Activated CD4-positive, alpha-beta T cell treated with anti-CD3 and anti-CD28 coated beads for 36 hours (primary cell): Measurements from ENCODE around the gene PEX5. TPM values are rescaled to one million over a fixed set of nuclear protein-coding genes. Genes with fewer than 3 reads are reported as not detected.

Experiments used
- ATAC-seq: fragments of 200-7000 bp; cut with Tn5 transposase; one replicate; pipeline ENCODE4 v1.10.0; 2021; ENCODE audit warnings: mild to moderate bottlenecking, moderate library complexity
- CTCF ChIA-PET: fragments of 350-600 bp; sonication (Branson Sonifier 250); formaldehyde crosslinking; loops from one replicate; lab custom pipeline; 2021; ENCODE audit warnings: antibody characterized with exemption; lab: Charles Lee
- POLR2A ChIA-PET: fragments of 350-600 bp; sonication (Branson Sonifier 250); formaldehyde crosslinking; loops from one replicate; lab custom pipeline; 2021; ENCODE audit warnings: antibody characterized with exemption, inconsistent platforms; lab: Charles Lee
- DNase-seq: peaks from one replicate; pipeline ENCODE4 v3.0.0-alpha.2; 2020
- H3K27ac Mint-ChIP-seq: one replicate; pipeline ENCODE4 v1.8.0; 2021; ENCODE audit warnings: mixed read lengths
- H3K27me3 Mint-ChIP-seq: one replicate; pipeline ENCODE4 v1.8.0; 2021; ENCODE audit warnings: mixed read lengths
- H3K36me3 Mint-ChIP-seq: one replicate; pipeline ENCODE4 v1.8.0; 2021; ENCODE audit warnings: low read depth, mixed read lengths
- H3K4me1 Mint-ChIP-seq: one replicate; pipeline ENCODE4 v1.8.0; 2021; ENCODE audit warnings: mixed read lengths
- H3K4me3 Mint-ChIP-seq: one replicate; pipeline ENCODE4 v1.8.0; 2021; ENCODE audit warnings: mild to moderate bottlenecking, moderate library complexity, mixed read lengths
- H3K9me3 Mint-ChIP-seq: one replicate; pipeline ENCODE4 v1.8.0; 2021; ENCODE audit warnings: low read depth, mixed read lengths
- intact Hi-C, 2 experiments: fragments of 100-400 bp; cut with DNase I in 1 of 2; cut with micrococcal nuclease in 1 of 2; formaldehyde crosslinking; loops; one replicate each; pipeline versions ENCODE4 v1.14.2 to v1.15.1; 2022 to 2024; cut with DNase I, micrococcal nuclease
- total RNA-seq, 2 experiments: library from RNA; stranded (reverse); gene quantifications; one replicate each; pipeline ENCODE4 v1.2.3, GENCODE V29; 2021

The PEX5 gene
- total RNA-seq, 2 experiments from 2014 or later, result 25.4 to 38.8 TPM

DNA sequence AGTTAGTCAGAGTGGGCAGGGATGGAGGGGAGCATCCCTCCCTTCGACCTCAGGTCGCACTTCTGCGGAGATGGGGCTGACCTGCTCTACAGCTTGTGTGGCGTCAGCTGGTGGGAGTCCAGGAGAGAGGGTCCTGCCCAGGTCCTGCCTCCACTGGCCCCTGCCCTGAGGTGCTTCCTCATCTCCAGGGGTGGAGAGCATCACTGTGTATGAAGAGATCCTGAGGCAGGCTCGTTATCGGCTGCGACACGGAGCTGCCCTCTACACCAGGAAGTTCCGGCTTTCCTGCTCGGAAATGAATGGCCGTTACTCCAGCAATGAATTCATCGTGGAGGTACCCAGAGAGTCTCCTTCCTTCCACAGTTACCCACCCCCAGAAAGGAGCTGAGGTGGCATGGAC, 39.1 kb upstream of the PEX5 start:
- Mint-ChIP-seq H3K4me3 (no peak overlapping the region), H3K4me1 (no peaks in the 10 kb centered on the region), H3K27me3 (no peaks in the 10 kb centered on the region), H3K36me3 (peaks cover 17% of the 10 kb centered on the region), H3K27ac (no peak overlapping the region), H3K9me3 (no peaks in the 10 kb centered on the region)
- intact Hi-C loops, result no loop called here
- CTCF ChIA-PET, result no interaction called here
- ATAC-seq (no peak), DNase-seq (no peak)
- POLR2A ChIA-PET, result no interaction called here

DNA sequence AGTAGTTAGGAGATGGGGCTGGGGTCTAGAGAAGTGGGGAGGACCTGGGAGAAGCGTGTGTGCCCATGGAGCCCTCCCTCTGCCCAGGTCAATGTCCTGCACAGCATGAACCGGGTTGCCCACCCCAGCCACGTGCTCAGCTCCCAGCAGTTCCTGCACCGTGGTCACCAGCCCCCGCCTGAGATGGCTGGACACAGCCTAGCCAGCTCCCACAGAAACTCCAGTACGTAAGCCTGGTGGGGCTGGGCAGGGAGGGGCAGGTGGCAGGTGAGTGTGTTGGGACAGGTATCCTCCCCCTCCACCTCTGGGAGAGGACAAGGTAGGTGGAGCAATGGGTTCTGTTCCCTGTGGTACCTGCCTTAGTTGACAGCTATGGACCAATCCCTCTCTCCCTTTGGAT, 38.6 kb upstream of the PEX5 start:
- H3K36me3 Mint-ChIP-seq, result peaks cover 17% of the 10 kb centered on the region
- H3K27me3 Mint-ChIP-seq, result no peaks in the 10 kb centered on the region
- no peak overlapping the region for H3K27ac Mint-ChIP-seq
- ATAC-seq, result no peak
- intact Hi-C loops, result no loop called here
- ChIA-PET CTCF (no interaction called here), POLR2A (no interaction called here)
- no peaks in the 10 kb centered on the region for H3K9me3 Mint-ChIP-seq
- no peak overlapping the region for H3K4me3 Mint-ChIP-seq
- DNase-seq, result no peak
- H3K4me1 Mint-ChIP-seq, result no peaks in the 10 kb centered on the region

DNA sequence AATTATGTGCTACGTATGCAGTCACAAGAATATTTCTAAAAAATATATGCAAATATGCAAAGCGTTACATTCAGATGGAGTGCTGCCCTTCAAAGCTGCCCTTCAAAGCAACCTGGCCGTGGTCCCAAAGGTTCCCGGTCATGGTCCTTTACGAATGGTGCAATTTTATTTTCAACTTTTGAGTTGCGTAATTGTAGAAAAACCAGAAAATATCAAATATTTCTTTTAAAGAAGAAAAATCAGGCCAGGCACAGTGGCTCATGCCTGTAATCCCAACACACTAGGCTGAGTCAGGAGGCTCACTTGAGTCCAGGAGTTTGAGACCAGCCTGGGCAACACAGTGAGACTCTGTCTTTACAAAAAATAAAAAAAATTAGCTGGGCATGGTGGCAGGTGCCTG, 38.0 kb upstream of the PEX5 start:
- H3K9me3 Mint-ChIP-seq, result no peaks in the 10 kb centered on the region
- H3K27ac Mint-ChIP-seq, result no peak overlapping the region
- POLR2A ChIA-PET, result interaction anchor here (0.7 kb wide), 1 partner anchor 39 kb away, joined by 4 read pairs; no protein-coding TSS in a partner anchor
- H3K36me3 Mint-ChIP-seq, result peaks cover 14% of the 10 kb centered on the region
- intact Hi-C loops, result no loop called here
- H3K27me3 Mint-ChIP-seq, result no peaks in the 10 kb centered on the region
- no peak overlapping the region for H3K4me3 Mint-ChIP-seq
- CTCF ChIA-PET, result no interaction called here
- DNase-seq (no peak), ATAC-seq (no peak)
- no peaks in the 10 kb centered on the region for H3K4me1 Mint-ChIP-seq

DNA sequence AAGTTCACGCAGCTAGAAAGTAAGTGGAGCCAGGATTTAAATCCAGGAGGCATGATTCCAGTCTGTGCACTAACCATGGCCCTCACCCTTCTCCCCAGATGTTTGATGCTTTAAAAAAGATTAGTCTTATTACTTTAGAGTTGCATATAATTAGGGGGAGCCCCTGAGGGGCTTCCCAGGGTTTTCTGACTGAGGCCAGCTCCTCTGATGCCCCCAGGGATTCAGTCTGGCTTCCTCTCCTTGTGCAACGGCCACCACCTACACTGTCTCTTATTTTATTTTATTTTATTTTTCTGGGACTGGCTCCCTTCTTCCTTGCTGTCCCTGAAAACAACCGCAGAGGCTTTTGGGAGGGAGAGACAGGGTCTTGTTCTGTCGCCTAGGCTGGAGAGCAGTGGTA, 36.7 kb upstream of the PEX5 start:
- ChIA-PET CTCF (interaction anchor here (1.4 to 3.2 kb wide), 2 partner anchors 8 to 11 kb away, joined by 5 to 17 read pairs; no protein-coding TSS in a partner anchor), POLR2A (no interaction called here)
- ATAC-seq (no peak), DNase-seq (no peak)
- H3K36me3 Mint-ChIP-seq, result peaks cover 14% of the 10 kb centered on the region
- intact Hi-C loops, result no loop called here
- H3K27me3 Mint-ChIP-seq, result no peaks in the 10 kb centered on the region
- no peaks in the 10 kb centered on the region for H3K4me1 Mint-ChIP-seq
- no peak overlapping the region for H3K4me3 Mint-ChIP-seq
- H3K9me3 Mint-ChIP-seq, result no peaks in the 10 kb centered on the region
- no peak overlapping the region for H3K27ac Mint-ChIP-seq

DNA sequence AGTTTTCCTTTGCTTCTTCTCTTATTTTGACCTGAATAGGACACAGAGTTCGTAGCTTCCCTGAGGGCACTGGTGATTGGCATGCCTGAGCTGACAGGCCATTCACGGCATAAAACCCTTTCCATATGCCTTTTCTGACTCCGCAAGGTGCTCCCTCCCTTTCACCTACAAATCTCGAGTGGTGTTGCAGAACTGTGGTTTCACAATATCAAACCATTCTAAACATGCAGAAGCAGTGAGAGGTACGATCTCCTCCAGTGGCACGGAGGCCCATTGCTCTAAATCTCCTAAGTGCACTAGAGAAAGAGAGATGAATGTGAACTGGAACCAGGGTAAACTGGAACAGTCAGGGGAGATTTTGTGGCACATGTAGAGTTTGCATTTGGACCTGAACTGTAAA, 35.4 kb upstream of the PEX5 start:
- no peaks in the 10 kb centered on the region for H3K27me3 Mint-ChIP-seq
- H3K9me3 Mint-ChIP-seq, result no peaks in the 10 kb centered on the region
- intact Hi-C loops, result no loop called here
- H3K4me3 Mint-ChIP-seq, result no peak overlapping the region
- DNase-seq, result no peak
- ChIA-PET CTCF (interaction anchor here (0.6 to 3.2 kb wide), 4 partner anchors 8 to 16 kb away, joined by 5 to 17 read pairs (median 6); no protein-coding TSS in a partner anchor), POLR2A (no interaction called here)
- H3K4me1 Mint-ChIP-seq, result no peaks in the 10 kb centered on the region
- no peak overlapping the region for H3K27ac Mint-ChIP-seq
- peaks cover 9% of the 10 kb centered on the region for H3K36me3 Mint-ChIP-seq
- no peak for ATAC-seq

DNA sequence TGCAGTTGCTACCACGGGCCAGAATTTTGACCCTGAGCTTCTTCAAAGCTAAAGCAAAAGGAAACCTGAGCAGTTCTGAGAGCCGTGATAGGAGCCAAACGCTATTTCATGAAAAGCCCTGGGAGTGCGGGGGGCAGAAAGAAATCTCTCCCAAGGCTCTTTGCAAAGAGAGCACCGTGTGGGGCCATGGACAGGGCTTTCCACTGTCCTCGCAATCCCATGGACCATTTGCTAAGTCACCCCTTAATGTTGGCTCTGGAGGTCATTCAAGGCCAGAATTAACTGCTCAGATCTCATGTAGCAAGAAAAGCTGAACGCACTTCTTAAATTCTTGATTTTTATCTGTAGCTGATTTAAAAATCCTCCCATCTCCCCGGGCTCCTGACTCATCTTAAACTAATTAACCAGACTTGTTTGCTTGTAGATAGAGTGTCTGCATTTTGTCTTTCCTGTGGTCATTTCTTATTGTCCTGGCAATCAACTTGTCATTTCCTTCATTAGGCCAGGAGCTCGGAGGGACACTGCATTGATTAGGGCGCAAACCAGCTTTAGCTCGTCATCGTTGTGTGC, 34.5 kb upstream of the PEX5 start:
- no peak overlapping the region for H3K4me3 Mint-ChIP-seq
- no peaks in the 10 kb centered on the region for H3K4me1 Mint-ChIP-seq
- no peak for DNase-seq
- H3K27me3 Mint-ChIP-seq, result no peaks in the 10 kb centered on the region
- no peak for ATAC-seq
- CTCF ChIA-PET, result interaction anchor here (0.6 to 3.2 kb wide), 4 partner anchors 10 to 47 kb away, joined by 3 to 17 read pairs (median 4); no protein-coding TSS in a partner anchor
- no peak overlapping the region for H3K27ac Mint-ChIP-seq
- H3K36me3 Mint-ChIP-seq, result peaks cover 4% of the 10 kb centered on the region
- intact Hi-C loops, result no loop called here
- POLR2A ChIA-PET, result no interaction called here
- H3K9me3 Mint-ChIP-seq, result no peaks in the 10 kb centered on the region

DNA sequence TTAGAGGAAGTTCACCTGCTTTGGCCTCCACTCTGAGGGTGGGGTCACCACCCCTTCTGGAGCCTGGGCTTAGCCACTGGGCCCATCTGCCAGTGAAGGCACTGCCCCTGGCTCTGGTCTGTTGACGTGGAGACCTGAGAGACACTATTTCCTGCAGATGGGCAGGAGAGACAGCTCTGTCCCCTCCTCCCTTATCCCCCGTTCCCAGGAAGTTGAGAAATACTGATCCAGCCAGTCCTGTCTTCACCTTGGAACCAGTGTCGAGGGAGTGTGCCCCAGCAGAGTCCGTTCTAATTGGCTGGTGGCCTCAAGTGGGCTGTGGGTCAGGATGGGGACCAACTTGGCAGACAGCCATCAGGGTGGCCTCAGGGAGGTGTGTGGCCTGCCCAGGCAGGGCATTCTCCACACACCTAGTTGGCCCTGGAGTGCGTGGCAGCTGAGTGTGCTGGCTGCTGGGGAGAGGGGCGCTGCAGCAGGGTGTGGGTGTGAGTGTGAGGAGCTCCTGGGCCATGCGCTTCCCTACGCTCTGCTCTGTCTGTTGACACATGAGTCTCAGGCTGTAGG, 33.9 kb upstream of the PEX5 start:
- Mint-ChIP-seq H3K4me1 (no peaks in the 10 kb centered on the region), H3K27me3 (no peaks in the 10 kb centered on the region), H3K4me3 (no peak overlapping the region), H3K9me3 (no peaks in the 10 kb centered on the region), H3K36me3 (peaks cover 3% of the 10 kb centered on the region), H3K27ac (no peak overlapping the region)
- ATAC-seq, result no peak
- ChIA-PET POLR2A (no interaction called here), CTCF (interaction anchor here (0.6 to 3.2 kb wide), 4 partner anchors 10 to 47 kb away, joined by 3 to 17 read pairs (median 4); no protein-coding TSS in a partner anchor)
- DNase-seq, result no peak
- intact Hi-C loops, result no loop called here

DNA sequence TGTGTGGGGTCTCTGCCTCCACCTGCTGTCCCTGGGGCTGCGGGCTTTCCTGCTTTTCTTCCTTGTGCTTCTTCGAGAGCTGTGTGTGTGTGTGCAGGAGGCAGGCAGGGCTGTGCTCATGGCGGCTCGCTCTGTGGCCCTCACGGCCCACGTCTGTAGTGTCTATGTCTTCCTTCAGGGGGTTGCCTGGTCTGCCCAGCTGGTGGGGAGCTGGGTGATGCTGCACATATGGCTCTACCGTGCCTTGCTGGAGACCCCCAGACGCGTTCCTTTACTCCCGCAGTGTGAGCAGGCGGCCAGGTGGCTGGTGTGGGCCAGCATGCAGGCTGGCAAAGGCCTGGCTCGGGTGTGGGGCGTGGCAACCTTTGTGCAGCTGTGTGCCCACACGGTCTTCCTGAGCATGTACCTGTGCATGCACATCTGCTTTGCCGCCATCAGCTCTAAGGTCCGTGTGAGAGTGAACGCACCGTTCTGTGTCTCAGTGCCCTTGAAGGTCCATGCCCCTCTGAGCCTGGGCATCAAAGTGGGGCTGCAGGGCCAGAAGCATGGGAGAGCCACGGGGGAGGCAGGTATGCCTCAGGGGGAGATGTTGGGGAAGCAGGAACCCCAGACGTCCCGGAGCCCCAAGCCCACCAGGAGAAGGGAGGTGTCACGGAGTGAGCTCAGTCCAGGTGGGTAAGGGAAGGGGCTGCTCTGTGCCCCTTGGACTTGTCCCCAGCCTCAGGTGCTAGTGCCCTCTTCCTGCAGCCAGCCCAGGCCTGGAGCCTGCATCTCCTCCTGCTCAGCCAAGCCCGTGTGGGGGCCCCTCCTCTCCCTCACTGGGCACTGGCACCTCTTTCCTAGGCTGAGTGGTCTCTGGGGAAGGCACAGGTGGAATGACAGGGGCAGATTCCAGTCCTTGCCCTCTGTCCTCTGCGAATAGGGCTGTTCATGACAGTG, 33.0 kb upstream of the PEX5 start:
- intact Hi-C loops, result no loop called here
- ATAC-seq (no peak), DNase-seq (no peak)
- no peaks in the 10 kb centered on the region for H3K9me3 Mint-ChIP-seq
- POLR2A ChIA-PET, result no interaction called here
- no peaks in the 10 kb centered on the region for H3K4me1 Mint-ChIP-seq
- H3K4me3 Mint-ChIP-seq, result no peak overlapping the region
- CTCF ChIA-PET, result interaction anchor here (0.6 to 1.5 kb wide), 2 partner anchors 11 to 44 kb away, joined by 3 to 5 read pairs; no protein-coding TSS in a partner anchor
- H3K36me3 Mint-ChIP-seq, result peaks cover 3% of the 10 kb centered on the region
- H3K27me3 Mint-ChIP-seq, result no peaks in the 10 kb centered on the region
- no peak overlapping the region for H3K27ac Mint-ChIP-seq

DNA sequence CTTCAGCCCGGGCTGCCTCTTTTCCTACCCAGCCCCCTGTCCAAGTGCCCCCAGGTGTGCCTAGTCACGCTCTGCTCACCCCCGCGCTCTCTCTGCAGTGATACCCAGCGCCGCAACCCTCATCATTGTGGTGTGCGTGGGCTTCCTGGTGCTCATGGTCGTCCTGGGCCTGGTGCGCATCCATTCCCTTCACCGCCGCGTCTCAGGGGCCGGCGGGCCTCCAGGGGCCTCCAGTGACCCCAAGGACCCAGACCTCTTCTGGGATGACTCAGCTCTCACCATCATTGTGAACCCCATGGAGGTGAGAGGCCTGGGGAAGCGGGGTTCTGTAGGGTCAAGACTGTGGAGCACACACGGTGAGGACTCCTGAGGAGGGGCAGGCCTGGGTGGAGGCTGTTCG, 32.1 kb upstream of the PEX5 start:
- no peaks in the 10 kb centered on the region for H3K27me3 Mint-ChIP-seq
- CTCF ChIA-PET, result interaction anchor here (1.5 kb wide), 1 partner anchor 12 kb away, joined by 5 read pairs; no protein-coding TSS in a partner anchor

DNA sequence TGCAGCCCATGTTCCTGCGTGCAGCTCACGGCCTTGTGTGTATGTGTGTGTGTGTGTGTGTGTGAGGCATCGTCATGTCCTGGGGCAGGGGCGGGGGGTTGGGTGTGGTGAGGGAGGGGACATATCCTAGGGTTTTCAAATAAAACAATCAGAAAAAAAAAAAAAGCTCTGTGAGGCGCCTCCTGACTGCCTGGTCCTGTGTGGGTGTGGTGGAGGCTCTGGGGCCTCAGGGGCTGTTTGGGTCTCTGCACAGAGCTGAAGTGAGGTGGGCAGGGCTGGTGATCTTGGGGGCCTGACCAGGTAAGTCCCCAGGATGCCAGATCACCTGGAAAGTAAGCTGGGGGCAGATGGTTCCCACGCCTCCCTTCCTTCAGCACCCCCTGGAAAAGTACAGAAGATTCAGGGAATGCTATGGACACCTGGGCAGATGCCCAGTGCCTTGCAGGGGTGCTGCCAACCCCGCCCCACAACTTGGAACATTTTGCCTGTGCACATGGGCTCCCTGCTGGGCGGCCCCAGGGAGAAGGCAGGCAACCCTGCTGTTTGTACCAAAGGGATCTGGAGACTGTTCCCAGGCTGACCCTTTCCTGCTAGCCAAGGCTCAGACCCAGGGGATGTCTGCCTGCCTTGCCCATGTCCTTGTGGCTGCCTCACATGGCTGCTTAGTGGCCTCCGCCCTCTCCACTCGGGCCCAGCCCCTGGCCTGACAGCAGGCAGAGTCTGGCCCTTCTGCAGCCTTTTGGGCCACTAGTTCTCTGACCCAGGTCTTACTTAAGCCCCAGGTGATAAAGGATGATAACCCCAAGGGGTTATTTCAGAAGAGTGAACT, 30.5 kb upstream of the PEX5 start:
- ATAC-seq (no peak), DNase-seq (no peak)
- POLR2A ChIA-PET, result no interaction called here
- Mint-ChIP-seq H3K36me3 (peaks cover 3% of the 10 kb centered on the region), H3K9me3 (no peaks in the 10 kb centered on the region), H3K27me3 (peaks cover 6% of the 10 kb centered on the region), H3K4me3 (no peak overlapping the region), H3K4me1 (peaks cover 11% of the 10 kb centered on the region), H3K27ac (no peak overlapping the region)
- CTCF ChIA-PET, result no interaction called here
- intact Hi-C loops, result no loop called here

More for the DNA sequence above, 32.1 kb upstream of the PEX5 start:
- intact Hi-C loops, result no loop called here
- Mint-ChIP-seq H3K9me3 (no peaks in the 10 kb centered on the region), H3K4me1 (no peaks in the 10 kb centered on the region), H3K4me3 (no peak overlapping the region), H3K36me3 (peaks cover 3% of the 10 kb centered on the region), H3K27ac (no peak overlapping the region)
- POLR2A ChIA-PET, result no interaction called here
- no peak for DNase-seq
- ATAC-seq, result no peak

DNA sequence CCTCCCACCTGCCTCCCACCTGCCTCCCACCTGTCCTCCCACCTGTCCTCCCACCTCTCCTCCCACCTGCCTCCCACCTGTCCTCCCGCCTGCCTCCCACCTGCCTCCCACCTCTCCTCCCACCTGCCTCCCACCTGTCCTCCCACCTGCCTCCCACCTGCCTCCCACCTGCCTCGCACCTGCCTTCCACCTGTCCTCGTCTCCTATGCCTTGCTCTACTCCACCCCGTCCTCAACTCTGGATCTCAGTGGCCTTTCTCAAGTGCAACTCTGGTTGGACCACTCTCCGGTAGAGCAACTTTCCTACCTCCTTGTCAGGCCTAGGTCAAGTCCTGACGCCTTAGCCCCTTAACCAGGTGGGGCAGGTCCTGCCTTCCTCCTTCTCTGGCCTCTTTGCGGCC, 29.3 kb upstream of the PEX5 start:
- no peak for DNase-seq
- H3K9me3 Mint-ChIP-seq, result no peaks in the 10 kb centered on the region
- no peak overlapping the region for H3K4me3 Mint-ChIP-seq
- intact Hi-C loops, result no loop called here
- H3K27ac Mint-ChIP-seq, result no peak overlapping the region
- peaks cover 6% of the 10 kb centered on the region for H3K27me3 Mint-ChIP-seq
- POLR2A ChIA-PET, result no interaction called here
- H3K36me3 Mint-ChIP-seq, result no peaks in the 10 kb centered on the region
- no peak for ATAC-seq
- H3K4me1 Mint-ChIP-seq, result peaks cover 11% of the 10 kb centered on the region
- CTCF ChIA-PET, result interaction anchor here (1.4 to 3.6 kb wide), 2 partner anchors 15 to 17 kb away, joined by 3 to 13 read pairs; no protein-coding TSS in a partner anchor
